Measurements from ENCODE around the gene MAEA. TPM values are rescaled to one million over a fixed set of nuclear protein-coding genes. Genes with fewer than 3 reads are reported as not detected.

Gene MAEA
- total and polyA plus RNA-seq, 2 of the 8 experiments (the other 6 are each of a cell fraction or from before 2014, with no cell fraction given) = 75.8 to 133 TPM

GRCh38 chr4:1383728-1384591 is 94.3 kb downstream of the MAEA start (continued):
- TF ChIP-seq, protein P1, sequence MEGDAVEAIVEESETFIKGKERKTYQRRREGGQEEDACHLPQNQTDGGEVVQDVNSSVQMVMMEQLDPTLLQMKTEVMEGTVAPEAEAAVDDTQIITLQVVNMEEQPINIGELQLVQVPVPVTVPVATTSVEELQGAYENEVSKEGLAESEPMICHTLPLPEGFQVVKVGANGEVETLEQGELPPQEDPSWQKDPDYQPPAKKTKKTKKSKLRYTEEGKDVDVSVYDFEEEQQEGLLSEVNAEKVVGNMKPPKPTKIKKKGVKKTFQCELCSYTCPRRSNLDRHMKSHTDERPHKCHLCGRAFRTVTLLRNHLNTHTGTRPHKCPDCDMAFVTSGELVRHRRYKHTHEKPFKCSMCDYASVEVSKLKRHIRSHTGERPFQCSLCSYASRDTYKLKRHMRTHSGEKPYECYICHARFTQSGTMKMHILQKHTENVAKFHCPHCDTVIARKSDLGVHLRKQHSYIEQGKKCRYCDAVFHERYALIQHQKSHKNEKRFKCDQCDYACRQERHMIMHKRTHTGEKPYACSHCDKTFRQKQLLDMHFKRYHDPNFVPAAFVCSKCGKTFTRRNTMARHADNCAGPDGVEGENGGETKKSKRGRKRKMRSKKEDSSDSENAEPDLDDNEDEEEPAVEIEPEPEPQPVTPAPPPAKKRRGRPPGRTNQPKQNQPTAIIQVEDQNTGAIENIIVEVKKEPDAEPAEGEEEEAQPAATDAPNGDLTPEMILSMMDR (IDR thresholded peaks at IDR 0.05; ENCODE audit: control extremely low read depth in 1 of 3, insufficient read depth in 1 of 3, low read depth in 1 of 3, low read length in 3 of 3) = no peak
- TF ChIP-seq TAF7 (optimal IDR thresholded peaks at IDR 0.05; ENCODE audit: borderline replicate concordance, low read depth, low read length) (no peak), RFX5 (IDR thresholded peaks at IDR 0.05; ENCODE audit: borderline replicate concordance, low read depth, low read length) (no peak), USF2 (IDR thresholded peaks at IDR 0.05; ENCODE audit: low read length) (no peak), EP300 (IDR thresholded peaks at IDR 0.05; ENCODE audit: borderline replicate concordance in 1 of 2, low read depth in 2 of 2, low read length in 2 of 2) (no peak), SP2 (IDR thresholded peaks at IDR 0.05; ENCODE audit: low read length) (no peak)

Measured in H1 (cell line).